SIG-M5 (cell line): ENCODE measurements around the gene CIZ1.
"Not testable (repeated sequence)": the region's sequence is repeated elsewhere in the genome, so short reads cannot be mapped to it uniquely, and the experiment has no call there.

Source experiments
- DNase-seq: peaks from one replicate; lab custom pipeline; 2025; lab: John Stamatoyannopoulos, UW

CIZ1 gene, protein sequence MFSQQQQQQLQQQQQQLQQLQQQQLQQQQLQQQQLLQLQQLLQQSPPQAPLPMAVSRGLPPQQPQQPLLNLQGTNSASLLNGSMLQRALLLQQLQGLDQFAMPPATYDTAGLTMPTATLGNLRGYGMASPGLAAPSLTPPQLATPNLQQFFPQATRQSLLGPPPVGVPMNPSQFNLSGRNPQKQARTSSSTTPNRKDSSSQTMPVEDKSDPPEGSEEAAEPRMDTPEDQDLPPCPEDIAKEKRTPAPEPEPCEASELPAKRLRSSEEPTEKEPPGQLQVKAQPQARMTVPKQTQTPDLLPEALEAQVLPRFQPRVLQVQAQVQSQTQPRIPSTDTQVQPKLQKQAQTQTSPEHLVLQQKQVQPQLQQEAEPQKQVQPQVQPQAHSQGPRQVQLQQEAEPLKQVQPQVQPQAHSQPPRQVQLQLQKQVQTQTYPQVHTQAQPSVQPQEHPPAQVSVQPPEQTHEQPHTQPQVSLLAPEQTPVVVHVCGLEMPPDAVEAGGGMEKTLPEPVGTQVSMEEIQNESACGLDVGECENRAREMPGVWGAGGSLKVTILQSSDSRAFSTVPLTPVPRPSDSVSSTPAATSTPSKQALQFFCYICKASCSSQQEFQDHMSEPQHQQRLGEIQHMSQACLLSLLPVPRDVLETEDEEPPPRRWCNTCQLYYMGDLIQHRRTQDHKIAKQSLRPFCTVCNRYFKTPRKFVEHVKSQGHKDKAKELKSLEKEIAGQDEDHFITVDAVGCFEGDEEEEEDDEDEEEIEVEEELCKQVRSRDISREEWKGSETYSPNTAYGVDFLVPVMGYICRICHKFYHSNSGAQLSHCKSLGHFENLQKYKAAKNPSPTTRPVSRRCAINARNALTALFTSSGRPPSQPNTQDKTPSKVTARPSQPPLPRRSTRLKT

GRCh38 chr9:128191406-128192046 lies at the start of gene CIZ1:
Gene CIZ1, minus strand, starts transcription at chr9:128191572. Its CDS starts 715 bp downstream, at chr9:128190857.
- DNase-seq: no peak

- no peak for DNase-seq
Measured at GRCh38 chr9:128233817-128234406, 42.5 kb upstream of the CIZ1 start.

- no peak for DNase-seq
Measured at GRCh38 chr9:128232528-128233428, 41.4 kb upstream of the CIZ1 start.

GRCh38 chr9:128231638-128232527 lies 40.5 kb upstream of the CIZ1 start:
- DNase-seq: no peak

- DNase-seq: not testable (repeated sequence)
Measured at GRCh38 chr9:128230897-128231296, 39.5 kb upstream of the CIZ1 start.

DNA sequence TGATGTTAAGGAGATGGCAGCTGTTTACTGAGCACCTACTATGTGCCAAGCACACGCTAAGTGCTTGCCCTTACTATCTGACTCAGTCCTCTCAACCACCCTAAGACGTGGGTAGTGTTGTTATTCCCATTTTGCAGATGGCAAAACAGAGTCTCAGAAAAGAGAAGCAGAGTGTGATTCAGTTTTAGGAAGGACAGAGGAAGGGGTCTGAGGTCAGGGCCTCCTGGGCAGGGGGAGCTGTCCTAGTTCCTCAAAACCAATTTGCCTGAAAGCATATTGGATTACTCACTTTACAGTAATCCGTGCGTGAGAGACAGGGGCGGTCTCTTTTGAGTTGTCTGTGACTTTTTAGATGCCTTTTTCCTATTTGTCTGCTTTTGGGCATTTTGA lies 35.0 kb upstream of the CIZ1 start:
- DNase-seq: no peak

DNA sequence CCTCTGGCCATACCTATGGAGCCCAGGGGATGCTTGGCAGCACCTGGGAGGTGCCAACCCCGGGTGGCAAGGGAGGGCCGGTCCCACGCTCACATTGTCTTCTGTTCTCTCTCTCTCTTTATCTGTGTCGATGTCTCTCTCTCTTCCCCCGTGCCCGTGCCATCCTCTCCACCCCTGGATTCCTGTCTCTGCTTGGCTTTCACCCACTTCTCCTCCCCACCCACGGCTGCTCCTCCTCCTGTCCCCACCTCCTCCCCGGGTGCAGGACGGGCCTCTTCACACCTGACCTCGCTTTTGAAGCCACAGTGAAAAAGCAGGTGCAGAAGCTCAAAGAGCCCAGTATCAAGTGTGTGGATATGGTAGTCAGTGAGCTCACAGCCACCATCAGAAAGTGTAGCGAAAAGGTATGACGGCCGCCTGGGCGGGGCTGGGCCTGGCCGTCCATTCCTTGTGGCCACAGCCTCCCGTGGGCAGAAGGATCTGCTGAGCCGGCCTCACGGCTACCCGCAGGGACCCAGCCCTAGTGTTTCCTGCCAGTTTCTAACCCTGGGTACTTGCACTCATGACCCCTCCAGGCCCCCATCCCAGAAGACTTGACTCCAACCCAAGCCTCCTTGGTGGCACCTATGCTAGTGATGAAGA lies 34.5 kb upstream of the CIZ1 start:
- DNase-seq: no peak

DNA sequence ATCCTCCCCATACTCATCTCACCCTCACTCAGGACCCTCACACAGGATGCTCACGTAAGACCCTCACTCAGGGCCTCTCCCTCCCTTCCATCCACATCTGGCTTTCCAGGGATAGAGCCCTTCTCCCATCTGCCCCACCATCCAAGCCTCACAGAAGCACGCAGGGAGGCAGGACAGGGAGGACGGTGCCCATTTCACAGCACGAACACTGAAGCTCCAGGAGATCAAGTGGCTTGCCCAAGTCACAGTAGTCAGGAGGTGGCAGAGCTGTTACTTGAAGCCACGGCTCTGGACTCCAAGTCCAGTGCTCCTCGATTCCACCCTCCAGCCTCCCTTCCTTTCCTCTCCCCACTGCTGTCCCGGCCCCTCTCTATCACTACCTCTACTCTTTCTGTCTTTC lies 33.5 kb upstream of the CIZ1 start:
- DNase-seq: no peak

DNA sequence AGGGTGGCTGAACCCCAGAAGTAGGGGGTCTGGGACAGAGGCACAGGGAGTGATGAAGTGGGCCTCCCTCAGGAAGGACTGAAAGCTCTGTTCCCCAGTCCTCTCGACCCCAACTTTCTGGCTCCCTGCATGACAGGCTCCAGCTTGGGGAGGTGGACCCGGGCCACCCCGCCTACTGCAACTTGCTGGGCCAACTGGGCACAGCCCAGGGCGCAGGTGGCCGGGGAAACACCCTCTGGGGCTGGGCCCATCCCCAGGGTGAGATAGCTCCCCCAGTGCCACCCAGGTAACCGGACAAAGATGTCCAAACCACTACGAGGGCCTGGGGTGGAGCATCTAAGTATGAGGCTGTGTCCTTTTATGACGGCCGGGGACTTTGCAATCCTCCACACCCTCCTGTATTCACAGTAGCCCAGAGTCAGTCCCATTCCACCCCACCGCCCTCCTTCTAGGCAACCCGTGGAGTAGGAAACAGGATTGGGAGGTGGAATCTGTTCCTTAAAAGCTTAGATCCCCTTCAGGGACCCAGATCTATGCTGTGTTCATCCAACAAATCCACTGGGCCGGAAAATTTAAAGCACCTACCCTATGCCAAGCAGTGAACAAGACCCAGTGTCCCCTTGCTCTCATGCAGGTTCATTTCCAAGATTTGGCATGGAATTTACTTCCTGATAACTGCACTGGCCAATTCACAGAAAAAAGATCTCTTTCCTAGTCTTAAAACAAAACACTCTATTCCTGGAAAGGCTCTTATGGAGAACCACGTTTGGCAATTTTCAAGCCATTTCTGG lies 31.7 kb upstream of the CIZ1 start:
- DNase-seq: no peak

DNA sequence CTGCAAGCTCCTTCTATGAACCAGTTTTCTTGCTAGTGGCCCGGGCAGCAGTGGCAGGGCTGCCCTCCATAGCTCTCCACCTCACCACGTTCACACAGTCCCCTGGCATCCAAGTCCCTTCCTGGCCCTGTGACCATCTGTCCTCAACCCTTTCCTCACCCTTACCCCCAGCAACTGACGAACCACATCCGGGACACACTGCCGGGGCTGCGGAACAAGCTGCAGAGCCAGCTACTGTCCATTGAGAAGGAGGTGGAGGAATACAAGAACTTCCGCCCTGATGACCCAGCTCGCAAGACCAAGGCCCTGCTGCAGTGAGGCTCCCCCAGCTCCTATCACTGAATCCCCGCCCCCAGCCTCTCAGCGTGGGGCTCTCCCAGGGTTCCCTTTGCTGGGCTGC lies 30.7 kb upstream of the CIZ1 start:
- no peak for DNase-seq

DNA sequence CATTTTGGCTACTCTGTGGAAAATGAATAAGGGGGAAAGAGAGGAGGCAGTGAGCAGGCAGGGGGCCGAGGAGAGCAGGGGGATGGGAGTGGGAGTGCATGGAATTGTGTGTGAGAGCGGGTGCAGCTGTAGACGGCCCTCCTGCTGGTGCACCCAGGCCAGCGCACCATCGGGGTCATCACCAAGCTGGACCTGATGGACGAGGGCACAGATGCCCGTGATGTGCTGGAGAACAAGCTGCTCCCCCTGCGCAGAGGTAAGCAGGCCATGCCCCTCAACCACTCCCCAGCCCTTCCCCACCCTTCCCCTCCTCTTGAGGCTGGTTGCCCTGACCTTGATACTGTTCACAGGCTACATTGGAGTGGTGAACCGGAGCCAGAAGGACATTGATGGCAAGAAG lies 28.5 kb upstream of the CIZ1 start:
- DNase-seq: no peak

DNA sequence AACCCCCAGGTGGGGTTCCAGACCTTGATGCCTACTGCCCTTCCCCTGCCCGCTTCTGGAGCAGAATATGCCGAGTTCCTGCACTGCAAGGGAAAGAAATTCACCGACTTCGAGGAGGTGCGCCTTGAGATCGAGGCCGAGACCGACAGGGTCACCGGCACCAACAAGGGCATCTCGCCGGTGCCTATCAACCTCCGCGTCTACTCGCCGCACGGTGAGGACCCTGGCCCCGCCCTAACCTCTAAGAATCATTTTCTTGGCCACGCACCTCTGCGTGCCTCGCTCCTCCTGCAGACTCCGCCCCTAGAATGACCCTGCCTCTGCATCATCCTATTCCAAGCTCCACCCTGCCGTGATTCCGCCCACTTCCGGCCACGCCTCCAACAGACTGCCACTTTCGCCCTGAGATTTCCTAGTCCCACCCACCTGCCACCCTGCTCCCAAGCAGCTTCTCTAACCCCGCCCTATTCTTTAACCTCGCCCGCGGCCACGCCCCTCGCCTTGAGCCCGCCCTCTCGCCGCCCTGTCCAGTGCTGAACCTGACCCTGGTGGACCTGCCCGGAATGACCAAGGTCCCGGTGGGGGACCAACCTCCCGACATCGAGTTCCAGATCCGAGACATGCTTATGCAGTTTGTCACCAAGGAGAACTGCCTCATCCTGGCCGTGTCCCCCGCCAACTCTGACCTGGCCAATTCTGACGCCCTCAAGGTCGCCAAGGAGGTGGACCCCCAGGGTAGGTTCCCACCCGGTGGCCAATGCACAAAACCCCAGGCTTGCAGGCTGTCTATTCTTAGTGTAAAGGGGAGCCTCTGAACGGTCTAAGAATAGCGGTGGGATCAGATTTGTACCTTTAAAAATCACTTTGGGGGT lies 27.4 kb upstream of the CIZ1 start:
- DNase-seq: peak; percentile 64

- DNase-seq: no peak
Measured at GRCh38 chr9:128218172-128218517, 26.8 kb upstream of the CIZ1 start.

DNA sequence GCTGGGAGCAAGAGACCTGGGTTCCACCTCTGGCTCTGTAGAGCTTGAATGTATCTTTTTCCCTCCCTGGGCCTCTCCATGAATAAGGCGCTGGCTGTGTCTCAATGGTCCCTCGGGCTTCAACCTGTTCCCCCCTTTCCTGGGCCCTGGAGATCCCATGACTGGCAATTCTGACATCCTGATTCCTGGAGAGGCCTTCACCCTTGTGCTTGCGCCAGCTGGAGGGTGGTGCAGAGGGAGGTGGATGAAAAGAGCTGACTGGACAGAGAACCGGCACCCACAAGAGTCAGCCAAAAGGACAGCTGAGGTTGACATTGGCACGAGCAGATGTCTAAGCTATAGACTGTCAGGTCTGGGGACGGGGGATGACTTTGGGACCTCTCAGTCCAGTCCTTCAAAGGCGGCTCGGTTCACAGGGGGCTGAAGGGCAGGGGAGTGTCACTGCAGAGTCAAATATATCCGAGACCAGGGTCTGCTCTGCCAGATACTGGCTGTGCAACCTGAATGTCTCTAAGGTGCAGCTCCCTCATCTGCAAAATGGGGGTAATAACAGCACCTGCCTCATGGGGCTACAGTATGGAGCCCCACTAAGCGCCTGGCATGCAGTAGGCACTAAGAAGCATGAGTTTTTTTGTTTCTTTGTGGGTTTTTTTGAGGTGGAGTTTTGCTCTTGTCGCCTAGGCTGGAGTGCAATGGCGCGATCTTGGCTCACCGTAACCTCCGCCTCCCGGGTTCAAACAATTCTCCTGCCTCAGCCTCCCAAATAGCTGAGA lies 25.6 kb upstream of the CIZ1 start:
- no peak for DNase-seq

- DNase-seq: no peak
Measured at GRCh38 chr9:128215491-128216409, 24.4 kb upstream of the CIZ1 start.
